Peyer's patch (tissue), 4 donors: ENCODE results near the gene HS3ST5.

Source experiments
- CTCF ChIP-seq, 6 experiments: fragments of 450-650 bp in 4 of 6; fragments of 200-600 bp in 2 of 6; sonication (generic) in 1 of 6; IDR thresholded peaks; one replicate each; pipeline ENCODE4 v1.5.1; 2017 to 2019; ENCODE audit warnings: antibody characterized with exemption in 6 of 6, mild to moderate bottlenecking in 3 of 6, moderate library complexity in 1 of 6
- POLR2A ChIP-seq, 2 donors: fragments of 450-650 bp; IDR thresholded peaks; one replicate each; pipeline ENCODE4 v1.5.1; 2017; ENCODE audit warnings: antibody characterized with exemption in 2 of 2, mild to moderate bottlenecking in 2 of 2, moderate library complexity in 2 of 2

DNA sequence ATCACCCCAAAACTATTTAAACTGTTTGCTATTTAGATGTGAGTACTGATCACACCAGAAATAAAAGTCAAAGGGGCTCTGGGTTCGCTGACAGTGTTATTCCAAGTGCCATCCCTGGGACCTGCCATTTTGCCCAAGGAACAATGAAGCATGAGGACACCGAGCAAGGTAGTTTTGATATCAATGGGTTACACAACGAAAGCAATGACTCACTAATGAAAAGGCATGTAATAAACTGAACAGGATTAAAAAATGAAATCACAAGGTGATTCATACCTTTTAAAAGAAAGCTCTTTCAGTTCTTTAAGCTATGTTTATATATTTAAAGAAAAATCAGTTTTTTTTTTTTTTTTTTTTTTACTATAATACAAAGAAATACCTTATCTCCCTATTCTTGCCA lies 102.0 kb downstream of the HS3ST5 start:
- TF ChIP-seq POLR2A (IDR thresholded peaks at IDR 0.05): no peak
- TF ChIP-seq CTCF (IDR thresholded peaks at IDR 0.05): no peak
